GM12878 (cell line): ENCODE data around the gene FKBP1B. TPM values are rescaled to one million over a fixed set of nuclear protein-coding genes. Genes with fewer than 3 reads are reported as not detected.

ENCODE experiments used
- ATAC-seq: fragments of 200-7000 bp; cut with Tn5 transposase; 3 replicates; pipeline ENCODE4 v1.9.1; 2020; ENCODE audit warnings: mild to moderate bottlenecking, moderate library complexity
- BruUV-seq: library from RNA; stranded (reverse); fragments of 400-500 nt; replicated peaks from 2 replicates; lab custom pipeline; 2021; lab: Mats Ljungman, UMichigan
- CTCF ChIA-PET: fragments of 300-600 bp; sonication (Branson Sonifier 250); formaldehyde crosslinking; extraction: SDS; loops from one replicate; lab custom pipeline; 2021; ENCODE audit warnings: inconsistent platforms; lab: Yijun Ruan, JAX
- POLR2A ChIA-PET: fragments of 350-600 bp; formaldehyde crosslinking; extraction: SDS; loops from one replicate; lab custom pipeline; 2021; ENCODE audit warnings: inconsistent platforms; lab: Charles Lee
- RAD21 ChIA-PET: fragments of 300-600 bp; sonication (Branson Sonifier 250); formaldehyde crosslinking; loops from one replicate; lab custom pipeline; 2023; ENCODE audit warnings: antibody characterized with exemption; ENCODE audit not compliant: unreplicated experiment; lab: Charles Lee
- SMC1A ChIA-PET: fragments of 300-600 bp; sonication (Branson Sonifier 250); formaldehyde crosslinking; loops from one replicate; lab custom pipeline; 2023; ENCODE audit not compliant: unreplicated experiment, uncharacterized antibody; lab: Charles Lee
- DNase-seq: peaks from one replicate; pipeline ENCODE4 v3.0.0-alpha.2; 2011; ENCODE audit warnings: low read depth, low spot score
- FAIRE-seq: peaks from 3 replicates; lab custom pipeline; 2011; peaks lifted over from hg19 to GRCh38; lab: Jason Lieb, UNC
- H2AFZ ChIP-seq: 2 replicates; pipeline ENCODE4 v1.6.0; 2011; ENCODE audit warnings: low read depth, low read length, control low read depth; ENCODE audit not compliant: control insufficient read depth
- H3K27ac ChIP-seq: 2 replicates; pipeline ENCODE4 v1.5.1; 2011; ENCODE audit warnings: control low read depth; ENCODE audit not compliant: control insufficient read depth, insufficient read depth
- H3K27me3 ChIP-seq, 2 experiments: replicated peaks in 1 of 2; 2 replicates each; pipeline versions ENCODE4 v1.6.0 to v1.6.1; 2011; ENCODE audit warnings: low read length in 1 of 2; ENCODE audit not compliant: control insufficient read depth in 2 of 2, insufficient read depth in 2 of 2
- H3K36me3 ChIP-seq, 2 experiments: 2 replicates each; pipeline ENCODE4 v1.5.1; 2011; ENCODE audit warnings: low read length in 1 of 2; ENCODE audit not compliant: control insufficient read depth in 2 of 2, insufficient read depth in 2 of 2
- H3K4me1 ChIP-seq: 2 replicates; pipeline ENCODE4 v1.6.1; 2011; ENCODE audit warnings: mild to moderate bottlenecking, low read length, moderate library complexity, mixed read lengths; ENCODE audit not compliant: control insufficient read depth, insufficient read depth
- H3K4me2 ChIP-seq: 2 replicates; pipeline ENCODE4 v1.6.0; 2011; ENCODE audit warnings: control low read depth; ENCODE audit not compliant: control insufficient read depth, insufficient read depth
- H3K4me3 ChIP-seq: fragments of 200-600 bp; sonication (generic); 2 replicates; pipeline ENCODE4 v1.5.1; 2016
- H3K79me2 ChIP-seq: 2 replicates; pipeline ENCODE4 v1.6.0; 2011; ENCODE audit warnings: low read length; ENCODE audit not compliant: control insufficient read depth, insufficient read depth
- H3K9ac ChIP-seq: 2 replicates; pipeline ENCODE4 v1.8.0; 2011; ENCODE audit warnings: low read length, control low read depth, mixed read lengths; ENCODE audit not compliant: control insufficient read depth, insufficient read depth
- H3K9me3 ChIP-seq: replicated peaks from 3 replicates; pipeline ENCODE4 v1.5.1; 2011; ENCODE audit warnings: mild to moderate bottlenecking, low read length; ENCODE audit not compliant: control insufficient read depth, insufficient read depth
- H4K20me1 ChIP-seq: 2 replicates; pipeline ENCODE4 v1.6.0; 2011; ENCODE audit not compliant: control insufficient read depth, insufficient read depth
- NR2C2 ChIP-seq: IDR thresholded peaks from 2 replicates; pipeline ENCODE4 v1.6.1; 2011; ENCODE audit warnings: borderline replicate concordance, low read depth; ENCODE audit not compliant: control insufficient read depth, insufficient read length
- POLR2AphosphoS5 ChIP-seq: IDR thresholded peaks from 2 replicates; pipeline ENCODE4 v1.6.1; 2011; ENCODE audit warnings: mild to moderate bottlenecking, low read length, inconsistent platforms
- WGBS: methylation state at CpG from one replicate; pipeline ENCODE4 v1.1.6; 2016; ENCODE audit warnings: low lambda C conversion rate; ENCODE audit not compliant: insufficient replicate concordance, insufficient coverage; ENCODE audit errors: missing lambda C conversion rate; 5-methylcytosine and 5-hydroxymethylcytosine counted together
- in situ Hi-C: fragments of 300-500 bp; cut with MboI; formaldehyde crosslinking; loops from 9 replicates; pipeline ENCODE4 v1.14.3; 2018; ENCODE audit warnings: mixed read lengths
- intact Hi-C: fragments of 100-400 bp; cut with micrococcal nuclease; formaldehyde crosslinking; loops from one replicate; pipeline ENCODE4 v1.14.2; 2022; ENCODE audit not compliant: unreplicated experiment
- polyA plus RNA-seq, 11 experiments: library from polyadenylated mRNA; depleted of rRNA in 4 of 11; unstranded in 6 of 11; stranded (reverse) in 5 of 11; fragments of >200 nt; fragmentation: Nextera tagmentation in 4 of 11; fragmentation: Illumina TruSeq in 1 of 11; extraction: Ambion mirVana in 4 of 11; extraction: Trizol in 1 of 11; gene quantifications; 1 replicate in 1 of 11; 2 replicates in 10 of 11; pipeline versions ENCODE4 v1.2.1 to v1.2.3, GENCODE V29; 2011 to 2016; ENCODE audit warnings: inconsistent platforms in 2 of 11, missing spikeins in 2 of 11, low read depth in 1 of 11
- total RNA-seq, 4 experiments: library from RNA; depleted of rRNA in 3 of 4; stranded (reverse); fragments of >200 nt in 3 of 4; fragmentation: Illumina TruSeq in 1 of 4; extraction: Trizol in 1 of 4; gene quantifications; 2 replicates each; pipeline versions ENCODE4 v1.2.1 to v1.2.3, GENCODE V29; 2013 to 2021
- TF ChIP-seq, protein P1 (sequence below): fragments of 450-650 bp; IDR thresholded peaks from 2 replicates; pipeline ENCODE4 v1.6.1; 2018; ENCODE audit warnings: mild to moderate bottlenecking, low read depth, moderate library complexity; ENCODE audit not compliant: partially characterized antibody

The FKBP1B gene
- total and polyA plus RNA-seq, 10 of the 15 experiments (the other 5 are each of a cell fraction or from before 2014, with no cell fraction given) = 0.18 to 0.53 (median 0.24) TPM

- Histone ChIP-seq H3K36me3 (no peaks in the 10 kb centered on the region), H3K4me1 (peaks cover 11% of the 10 kb centered on the region), H3K4me3 (peak overlapping the region; percentile 54), H3K27ac (no peak overlapping the region), H3K79me2 (peaks cover 7% of the 10 kb centered on the region), H2AFZ (peak overlapping the region; percentile 75), H3K9me3 (no peaks in the 10 kb centered on the region), H3K4me2 (peak overlapping the region; percentile 90), H3K27me3 (peaks cover 0 to 5% of the 10 kb centered on the region in 2 experiments; a peak in 3 of 4 replicates), H4K20me1 (no peaks in the 10 kb centered on the region), H3K9ac (peak overlapping the region; percentile 32; the same call in 1 of the 2 replicates)
- ChIA-PET POLR2A (interaction anchor here (0.6 to 1.0 kb wide), 4 partner anchors 28 to 935 kb away, joined by 3 to 4 read pairs (median 3); no protein-coding TSS in a partner anchor), CTCF (interaction anchor here (0.6 to 3.7 kb wide), 5 partner anchors 11 to 256 kb away, joined by 3 to 26 read pairs (median 3); partner anchors contain the start of genes ATAD2B and TP53I3), RAD21 (interaction anchor here (0.8 to 1.2 kb wide), 3 partner anchors 14 to 123 kb away, joined by 3 to 7 read pairs (median 3); partner anchors contain the start of gene ATAD2B), SMC1A (interaction anchor here (0.7 kb wide), 1 partner anchor 49 kb away, joined by 3 read pairs; no protein-coding TSS in a partner anchor)
- WGBS = 3% methylated on average over 23 of the region's 23 CpGs
- intact Hi-C loops = loop anchor here (5.0 kb wide), 1 partner anchor 122 kb away; the partner anchor contains the start of gene ATAD2B
- DNase-seq (no peak), FAIRE-seq (no peak), ATAC-seq (no peak)
- in situ Hi-C loops = no loop called here
- TF ChIP-seq, protein P1, sequence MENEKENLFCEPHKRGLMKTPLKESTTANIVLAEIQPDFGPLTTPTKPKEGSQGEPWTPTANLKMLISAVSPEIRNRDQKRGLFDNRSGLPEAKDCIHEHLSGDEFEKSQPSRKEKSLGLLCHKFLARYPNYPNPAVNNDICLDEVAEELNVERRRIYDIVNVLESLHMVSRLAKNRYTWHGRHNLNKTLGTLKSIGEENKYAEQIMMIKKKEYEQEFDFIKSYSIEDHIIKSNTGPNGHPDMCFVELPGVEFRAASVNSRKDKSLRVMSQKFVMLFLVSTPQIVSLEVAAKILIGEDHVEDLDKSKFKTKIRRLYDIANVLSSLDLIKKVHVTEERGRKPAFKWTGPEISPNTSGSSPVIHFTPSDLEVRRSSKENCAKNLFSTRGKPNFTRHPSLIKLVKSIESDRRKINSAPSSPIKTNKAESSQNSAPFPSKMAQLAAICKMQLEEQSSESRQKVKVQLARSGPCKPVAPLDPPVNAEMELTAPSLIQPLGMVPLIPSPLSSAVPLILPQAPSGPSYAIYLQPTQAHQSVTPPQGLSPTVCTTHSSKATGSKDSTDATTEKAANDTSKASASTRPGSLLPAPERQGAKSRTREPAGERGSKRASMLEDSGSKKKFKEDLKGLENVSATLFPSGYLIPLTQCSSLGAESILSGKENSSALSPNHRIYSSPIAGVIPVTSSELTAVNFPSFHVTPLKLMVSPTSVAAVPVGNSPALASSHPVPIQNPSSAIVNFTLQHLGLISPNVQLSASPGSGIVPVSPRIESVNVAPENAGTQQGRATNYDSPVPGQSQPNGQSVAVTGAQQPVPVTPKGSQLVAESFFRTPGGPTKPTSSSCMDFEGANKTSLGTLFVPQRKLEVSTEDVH = no peak
- TF ChIP-seq POLR2AphosphoS5 (no peak), NR2C2 (no peak)
- BruUV-seq = no TSS peak
Measured at GRCh38 chr2:24048769-24049484, 614 bp upstream of the FKBP1B start.
